ENCODE results near the gene RAF1.

GRCh38 chr3:12583280-12583679 is 80.6 kb downstream of the RAF1 start:
- TF ChIP-seq, protein P1, sequence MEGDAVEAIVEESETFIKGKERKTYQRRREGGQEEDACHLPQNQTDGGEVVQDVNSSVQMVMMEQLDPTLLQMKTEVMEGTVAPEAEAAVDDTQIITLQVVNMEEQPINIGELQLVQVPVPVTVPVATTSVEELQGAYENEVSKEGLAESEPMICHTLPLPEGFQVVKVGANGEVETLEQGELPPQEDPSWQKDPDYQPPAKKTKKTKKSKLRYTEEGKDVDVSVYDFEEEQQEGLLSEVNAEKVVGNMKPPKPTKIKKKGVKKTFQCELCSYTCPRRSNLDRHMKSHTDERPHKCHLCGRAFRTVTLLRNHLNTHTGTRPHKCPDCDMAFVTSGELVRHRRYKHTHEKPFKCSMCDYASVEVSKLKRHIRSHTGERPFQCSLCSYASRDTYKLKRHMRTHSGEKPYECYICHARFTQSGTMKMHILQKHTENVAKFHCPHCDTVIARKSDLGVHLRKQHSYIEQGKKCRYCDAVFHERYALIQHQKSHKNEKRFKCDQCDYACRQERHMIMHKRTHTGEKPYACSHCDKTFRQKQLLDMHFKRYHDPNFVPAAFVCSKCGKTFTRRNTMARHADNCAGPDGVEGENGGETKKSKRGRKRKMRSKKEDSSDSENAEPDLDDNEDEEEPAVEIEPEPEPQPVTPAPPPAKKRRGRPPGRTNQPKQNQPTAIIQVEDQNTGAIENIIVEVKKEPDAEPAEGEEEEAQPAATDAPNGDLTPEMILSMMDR (IDR thresholded peaks at IDR 0.05 in 4 of 5, conservative IDR thresholded peaks at IDR 0.05 in 1 of 5), result no peak
- no peak for TF ChIP-seq POLR2A (IDR thresholded peaks at IDR 0.05)
